Omental fat pad (tissue), 4 donors: Measurements from ENCODE around the gene TBCE. TPM values are rescaled to one million over a fixed set of nuclear protein-coding genes. Genes with fewer than 3 reads are reported as not detected.
"Not testable (repeated sequence)": the region's sequence is repeated elsewhere in the genome, so short reads cannot be mapped to it uniquely, and the experiment has no call there.

Experiments used
- ATAC-seq: fragments of 150-250 bp; one replicate; pipeline ENCODE4 v1.9.1; 2016; ENCODE audit warnings: mild to moderate bottlenecking, moderate library complexity; ENCODE audit not compliant: low FRiP score
- DNase-seq: peaks from one replicate; pipeline ENCODE4 v3.0.0-alpha.2; 2019; ENCODE audit warnings: low spot score
- total RNA-seq, 4 donors: library from RNA; depleted of rRNA; stranded (reverse); fragments of >200 nt; gene quantifications; one replicate each; pipeline ENCODE4 v1.1.0, GENCODE V29; 2016
- TF ChIP-seq, protein P1 (sequence below), 3 donors: fragments of 450-650 bp; IDR thresholded peaks; one replicate each; pipeline ENCODE4 v1.5.1; 2016 to 2017; ENCODE audit warnings: antibody characterized with exemption in 3 of 3, mild to moderate bottlenecking in 3 of 3, moderate library complexity in 2 of 3

The TBCE gene
- total RNA-seq, 4 donors from 2014 or later = 10.9 to 27.3 (median 19.2) TPM

DNA sequence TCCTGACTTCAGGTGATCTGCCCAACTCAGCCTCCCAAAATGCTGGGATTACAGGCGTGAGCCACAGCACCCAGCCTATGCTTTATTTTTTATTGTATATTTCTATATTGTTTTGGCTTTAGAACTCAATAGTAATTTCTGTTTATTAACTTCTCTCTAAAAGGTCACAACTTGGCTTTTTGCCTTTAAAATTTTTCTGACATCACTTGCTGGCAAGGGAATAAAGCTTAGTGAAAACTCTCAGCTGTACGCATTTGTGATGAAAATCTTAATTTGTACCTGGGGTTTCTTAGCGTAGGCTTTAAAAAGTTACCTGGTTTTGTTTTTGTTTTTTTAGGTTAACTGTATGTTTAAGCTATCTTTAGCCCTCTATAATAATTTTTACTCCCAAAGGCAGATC lies 100.8 kb downstream of the TBCE start:
- DNase-seq (no peak), ATAC-seq (no peak)
- TF ChIP-seq, protein P1, sequence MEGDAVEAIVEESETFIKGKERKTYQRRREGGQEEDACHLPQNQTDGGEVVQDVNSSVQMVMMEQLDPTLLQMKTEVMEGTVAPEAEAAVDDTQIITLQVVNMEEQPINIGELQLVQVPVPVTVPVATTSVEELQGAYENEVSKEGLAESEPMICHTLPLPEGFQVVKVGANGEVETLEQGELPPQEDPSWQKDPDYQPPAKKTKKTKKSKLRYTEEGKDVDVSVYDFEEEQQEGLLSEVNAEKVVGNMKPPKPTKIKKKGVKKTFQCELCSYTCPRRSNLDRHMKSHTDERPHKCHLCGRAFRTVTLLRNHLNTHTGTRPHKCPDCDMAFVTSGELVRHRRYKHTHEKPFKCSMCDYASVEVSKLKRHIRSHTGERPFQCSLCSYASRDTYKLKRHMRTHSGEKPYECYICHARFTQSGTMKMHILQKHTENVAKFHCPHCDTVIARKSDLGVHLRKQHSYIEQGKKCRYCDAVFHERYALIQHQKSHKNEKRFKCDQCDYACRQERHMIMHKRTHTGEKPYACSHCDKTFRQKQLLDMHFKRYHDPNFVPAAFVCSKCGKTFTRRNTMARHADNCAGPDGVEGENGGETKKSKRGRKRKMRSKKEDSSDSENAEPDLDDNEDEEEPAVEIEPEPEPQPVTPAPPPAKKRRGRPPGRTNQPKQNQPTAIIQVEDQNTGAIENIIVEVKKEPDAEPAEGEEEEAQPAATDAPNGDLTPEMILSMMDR (IDR thresholded peaks at IDR 0.05) = no peak

DNA sequence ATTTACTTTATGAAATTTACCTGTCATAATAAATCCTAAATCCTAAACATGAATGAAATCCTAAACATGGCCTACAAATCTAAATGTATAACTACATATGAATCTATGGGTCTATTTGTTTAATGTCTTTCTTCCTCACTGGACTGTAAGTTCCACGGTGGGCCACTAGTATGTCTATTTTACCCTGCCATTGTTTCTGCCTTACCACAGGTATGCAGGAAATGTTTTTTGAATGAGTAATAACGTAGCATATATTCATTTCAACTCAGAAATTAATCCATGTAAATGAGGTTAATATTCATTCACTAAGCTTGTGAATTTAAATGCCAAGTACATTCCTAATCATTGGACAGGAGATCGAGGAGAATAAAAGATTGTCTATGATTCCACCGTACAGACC lies 101.7 kb downstream of the TBCE start:
- DNase-seq (no peak), ATAC-seq (no peak)
- TF ChIP-seq, protein P1 (IDR thresholded peaks at IDR 0.05) = no peak

DNA sequence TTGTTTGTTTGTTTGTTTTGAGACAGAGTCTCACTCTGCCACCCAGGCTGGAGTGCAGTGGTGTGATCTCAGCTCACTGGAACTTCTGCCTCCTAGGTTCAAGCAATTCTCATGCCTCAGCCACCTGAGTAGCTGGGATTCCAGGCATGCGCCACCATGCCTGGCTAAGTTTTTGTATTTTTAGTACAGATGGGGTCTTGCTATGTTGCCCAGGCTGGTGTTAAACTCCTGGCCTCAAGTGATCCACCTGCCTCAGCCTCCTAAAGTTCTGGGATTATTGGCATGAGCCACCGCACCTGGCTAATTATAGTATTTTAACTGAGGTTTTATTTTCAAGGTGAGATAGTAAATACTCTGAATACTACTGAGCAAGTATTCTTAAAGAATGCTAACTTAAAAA lies 102.7 kb downstream of the TBCE start:
- ATAC-seq, DNase-seq: not testable (repeated sequence)

DNA sequence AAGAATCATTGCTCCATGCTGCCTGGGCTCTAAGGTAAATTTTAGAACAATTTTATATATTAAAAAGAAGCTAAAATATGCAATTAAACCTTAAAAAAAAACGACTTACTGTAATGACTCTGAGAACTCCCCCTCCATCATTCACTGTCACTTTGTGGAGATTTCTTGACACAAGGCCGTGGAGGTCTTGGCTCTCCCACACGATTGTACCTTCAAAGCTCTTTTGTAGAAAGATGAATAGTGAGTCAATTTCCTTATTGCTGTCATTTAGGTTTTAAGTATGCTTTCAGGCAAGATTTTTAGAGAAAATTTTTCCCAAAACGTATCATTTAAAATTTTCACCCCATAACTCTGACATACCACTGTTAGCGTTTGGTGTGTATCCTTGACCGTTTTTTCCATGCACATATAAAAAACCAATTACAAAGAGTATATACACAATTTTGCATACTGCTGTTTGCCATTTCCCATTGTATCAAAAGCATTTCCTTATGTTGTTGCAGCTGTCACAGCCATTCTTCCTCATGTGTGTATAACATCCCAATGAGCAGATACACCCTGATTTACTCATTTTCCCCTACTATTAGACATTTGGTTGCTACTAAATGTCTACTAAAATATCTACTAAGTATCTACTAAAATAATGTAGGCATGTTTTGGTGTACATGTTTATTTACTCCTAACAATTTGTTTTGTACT lies 103.7 kb downstream of the TBCE start:
- ATAC-seq (no peak), DNase-seq (no peak)
- TF ChIP-seq, protein P1 (IDR thresholded peaks at IDR 0.05) = no peak

DNA sequence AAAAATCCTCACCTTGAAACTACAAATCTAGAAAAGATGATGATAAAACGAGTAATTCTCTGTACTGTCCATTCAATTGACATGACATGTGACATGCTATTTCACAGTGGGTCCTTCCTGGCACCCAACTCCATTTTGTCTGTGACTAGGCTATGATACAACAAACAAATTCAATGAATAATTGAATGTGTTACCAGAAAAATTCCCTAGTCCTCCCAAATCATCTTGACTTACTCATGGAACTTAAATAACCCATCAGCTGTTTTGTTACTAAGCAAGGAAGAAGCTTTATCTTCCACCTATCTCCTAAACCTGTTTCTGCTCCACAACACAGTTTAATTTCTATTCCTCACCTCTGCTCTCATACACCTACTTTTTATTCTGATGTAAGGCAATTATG lies 106.6 kb downstream of the TBCE start:
- ATAC-seq (no peak), DNase-seq (no peak)
- TF ChIP-seq, protein P1 (IDR thresholded peaks at IDR 0.05) = no peak

DNA sequence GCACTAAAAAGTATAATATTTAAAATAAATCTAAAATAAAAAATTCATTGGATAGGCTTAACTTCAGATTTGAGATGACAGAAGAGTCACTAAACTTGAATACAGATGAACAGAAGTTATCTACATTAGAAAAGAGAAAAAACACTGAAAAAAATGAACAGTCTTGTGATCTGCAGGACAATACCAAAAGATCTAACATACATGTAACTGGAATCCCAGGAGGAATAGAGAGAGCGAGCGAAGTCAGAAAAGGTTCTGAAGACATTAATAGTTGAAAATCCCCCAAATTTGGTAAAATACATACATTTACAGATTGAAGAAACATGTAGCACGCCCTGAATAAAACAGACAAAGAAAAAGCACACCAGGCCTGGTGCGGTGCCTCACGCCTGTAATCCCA lies 115.9 kb downstream of the TBCE start:
- DNase-seq (no peak), ATAC-seq (no peak)
- TF ChIP-seq, protein P1 (IDR thresholded peaks at IDR 0.05) = no peak

DNA sequence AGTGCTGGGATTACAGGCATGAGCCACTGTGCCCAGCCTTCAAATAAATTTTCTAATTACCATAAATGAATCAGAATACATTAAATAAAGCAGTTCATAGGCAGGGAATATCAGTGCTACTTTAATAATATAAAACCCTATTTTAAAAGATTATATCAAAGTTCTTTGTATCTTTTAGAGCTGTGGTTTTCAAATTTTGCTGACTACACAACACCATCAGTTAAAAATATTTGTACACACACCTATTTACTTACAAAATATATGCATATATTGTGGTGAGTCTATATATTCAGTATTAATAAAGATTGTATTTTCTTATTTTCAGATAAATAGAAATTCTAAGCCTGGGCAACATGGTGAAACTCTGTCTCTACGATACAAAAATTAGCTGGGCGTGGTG lies 118.3 kb downstream of the TBCE start:
- TF ChIP-seq, protein P1 (IDR thresholded peaks at IDR 0.05) = no peak
- no peak for DNase-seq
- no peak for ATAC-seq
